HUES6 (cell line): ENCODE data around the gene ULBP1.
"Not testable (repeated sequence)": the region's sequence is repeated elsewhere in the genome, so short reads cannot be mapped to it uniquely, and the experiment has no call there.

ENCODE experiments used
- H3K27ac ChIP-seq: 2 replicates; pipeline ENCODE4 v1.7.0; 2013; ENCODE audit warnings: low read depth, mild to moderate bottlenecking, low read length, inconsistent platforms
- H3K27me3 ChIP-seq: 2 replicates; pipeline ENCODE4 v1.6.1; 2013; ENCODE audit warnings: low read length; ENCODE audit not compliant: control insufficient read depth, insufficient read depth
- H3K36me3 ChIP-seq: 2 replicates; pipeline ENCODE4 v1.6.1; 2013; ENCODE audit warnings: low read length; ENCODE audit not compliant: control insufficient read depth, insufficient read depth
- H3K4me1 ChIP-seq: 2 replicates; pipeline ENCODE4 v1.6.1; 2013; ENCODE audit warnings: low read length; ENCODE audit not compliant: control insufficient read depth, insufficient read depth
- H3K4me3 ChIP-seq: 2 replicates; pipeline ENCODE4 v1.5.1; 2013; ENCODE audit warnings: low read depth, low read length
- H3K9ac ChIP-seq: one replicate; pipeline ENCODE4 v1.6.1; 2013; ENCODE audit warnings: mild to moderate bottlenecking, low read length
- H3K9me3 ChIP-seq: 2 replicates; pipeline ENCODE4 v1.6.1; 2013; ENCODE audit warnings: low read depth, low read length; ENCODE audit not compliant: control insufficient read depth, insufficient read depth

ULBP1 gene

GRCh38 chr6:149965194-149966020 is 1.7 kb downstream of the ULBP1 start:
- Histone ChIP-seq H3K27ac (no peak overlapping the region), H3K27me3 (peaks cover 98% of the 10 kb centered on the region), H3K9me3 (no peaks in the 10 kb centered on the region), H3K36me3 (no peaks in the 10 kb centered on the region), H3K4me3 (peak overlapping the region; percentile 74), H3K9ac (peak overlapping the region; percentile 72), H3K4me1 (peaks cover 10% of the 10 kb centered on the region)

GRCh38 chr6:149966319-149966718 is 2.6 kb downstream of the ULBP1 start:
- not testable (repeated sequence) for H3K27ac ChIP-seq, H3K4me1 ChIP-seq, H3K36me3 ChIP-seq, H3K9ac ChIP-seq, H3K4me3 ChIP-seq, H3K9me3 ChIP-seq
- H3K27me3 ChIP-seq = peaks cover 99% of the 10 kb centered on the region

GRCh38 chr6:149967591-149967990 is 3.8 kb downstream of the ULBP1 start:
- H3K27me3 ChIP-seq = peaks cover 86% of the 10 kb centered on the region
- peaks cover 10% of the 10 kb centered on the region for H3K4me1 ChIP-seq
- no peak overlapping the region for H3K27ac ChIP-seq
- no peak overlapping the region for H3K9ac ChIP-seq
- H3K9me3 ChIP-seq = no peaks in the 10 kb centered on the region
- H3K4me3 ChIP-seq = no peak overlapping the region
- H3K36me3 ChIP-seq = no peaks in the 10 kb centered on the region

GRCh38 chr6:149967999-149968398 is 4.3 kb downstream of the ULBP1 start:
- H3K4me3 ChIP-seq, H3K4me1 ChIP-seq, H3K9me3 ChIP-seq, H3K36me3 ChIP-seq, H3K27ac ChIP-seq, H3K9ac ChIP-seq: not testable (repeated sequence)
- peaks cover 85% of the 10 kb centered on the region for H3K27me3 ChIP-seq

- not testable (repeated sequence) for H3K9ac ChIP-seq, H3K4me3 ChIP-seq, H3K36me3 ChIP-seq, H3K27ac ChIP-seq, H3K4me1 ChIP-seq, H3K9me3 ChIP-seq
- peaks cover 85% of the 10 kb centered on the region for H3K27me3 ChIP-seq
Measured at GRCh38 chr6:149968909-149969308, 5.2 kb downstream of the ULBP1 start.

GRCh38 chr6:149969635-149970034 is 5.9 kb downstream of the ULBP1 start:
- Histone ChIP-seq H3K9ac (no peak overlapping the region), H3K9me3 (no peaks in the 10 kb centered on the region), H3K27ac (no peak overlapping the region), H3K36me3 (no peaks in the 10 kb centered on the region), H3K4me3 (no peak overlapping the region), H3K4me1 (peaks cover under 1% of the 10 kb centered on the region; the same call in 1 of the 2 replicates), H3K27me3 (peaks cover 85% of the 10 kb centered on the region)

GRCh38 chr6:149974394-149974793 is 10.7 kb downstream of the ULBP1 start:
- not testable (repeated sequence) for H3K9ac ChIP-seq, H3K27ac ChIP-seq, H3K4me1 ChIP-seq, H3K9me3 ChIP-seq, H3K4me3 ChIP-seq, H3K36me3 ChIP-seq
- peaks cover 85% of the 10 kb centered on the region for H3K27me3 ChIP-seq

- H3K27me3 ChIP-seq = peaks cover 84% of the 10 kb centered on the region
- no peaks in the 10 kb centered on the region for H3K9me3 ChIP-seq
- H3K36me3 ChIP-seq = no peaks in the 10 kb centered on the region
- no peak overlapping the region for H3K27ac ChIP-seq
- H3K9ac ChIP-seq = no peak overlapping the region
- H3K4me1 ChIP-seq = no peaks in the 10 kb centered on the region
- H3K4me3 ChIP-seq = no peak overlapping the region
Measured at GRCh38 chr6:149974825-149975224, 11.1 kb downstream of the ULBP1 start.

- H3K9ac ChIP-seq = no peak overlapping the region
- H3K4me3 ChIP-seq = no peak overlapping the region
Measured at GRCh38 chr6:149975400-149975799, 11.7 kb downstream of the ULBP1 start.

GRCh38 chr6:149977221-149977620 is 13.5 kb downstream of the ULBP1 start:
- H3K9me3 ChIP-seq = no peaks in the 10 kb centered on the region
- no peak overlapping the region for H3K27ac ChIP-seq
- H3K4me3 ChIP-seq = no peak overlapping the region
- H3K27me3 ChIP-seq = peaks cover 91% of the 10 kb centered on the region
- H3K4me1 ChIP-seq = no peaks in the 10 kb centered on the region
- no peak overlapping the region for H3K9ac ChIP-seq
- no peaks in the 10 kb centered on the region for H3K36me3 ChIP-seq

More at GRCh38 chr6:149975400-149975799, 11.7 kb downstream of the ULBP1 start:
- Histone ChIP-seq H3K36me3 (no peaks in the 10 kb centered on the region), H3K9me3 (no peaks in the 10 kb centered on the region), H3K27me3 (peaks cover 82% of the 10 kb centered on the region), H3K27ac (no peak overlapping the region), H3K4me1 (no peaks in the 10 kb centered on the region)

- Histone ChIP-seq H3K27ac (no peak overlapping the region), H3K9ac (no peak overlapping the region), H3K4me1 (no peaks in the 10 kb centered on the region), H3K27me3 (peaks cover 95% of the 10 kb centered on the region), H3K9me3 (no peaks in the 10 kb centered on the region), H3K4me3 (no peak overlapping the region), H3K36me3 (no peaks in the 10 kb centered on the region)
Measured at GRCh38 chr6:149978610-149979009, 14.9 kb downstream of the ULBP1 start.
